ENCODE data around the gene DSC2.

The DSC2 gene

GRCh38 chr18:31066266-31066665 is 36.0 kb downstream of the DSC2 start:
- Histone ChIP-seq H3K27me3 (ENCODE audit: control insufficient read depth, insufficient read depth, low read length) (no peaks in the 10 kb centered on the region), H3K4me3 (ENCODE audit: low read length) (no peak overlapping the region), H3K9me3 (ENCODE audit: control insufficient read depth, insufficient read depth, low read length) (no peaks in the 10 kb centered on the region), H3K36me3 (ENCODE audit: control insufficient read depth, insufficient read depth, low read length) (no peaks in the 10 kb centered on the region), H3K27ac (ENCODE audit: low read length) (no peak overlapping the region), H3K4me1 (ENCODE audit: control insufficient read depth, insufficient read depth, low read length) (no peaks in the 10 kb centered on the region)
- WGBS (ENCODE audit: insufficient coverage, insufficient read length), result no CpG with 5 or more reads among the region's 1 CpG
- DNase-seq (ENCODE audit: low read depth, low spot score), result no peak

GRCh38 chr18:31065036-31065773 is 37.0 kb downstream of the DSC2 start:
- Histone ChIP-seq H3K4me1 (ENCODE audit: control insufficient read depth, insufficient read depth, low read length) (no peaks in the 10 kb centered on the region), H3K27me3 (ENCODE audit: control insufficient read depth, insufficient read depth, low read length) (no peaks in the 10 kb centered on the region), H3K4me3 (ENCODE audit: low read length) (no peak overlapping the region), H3K36me3 (ENCODE audit: control insufficient read depth, insufficient read depth, low read length) (no peaks in the 10 kb centered on the region), H3K9me3 (ENCODE audit: control insufficient read depth, insufficient read depth, low read length) (no peaks in the 10 kb centered on the region), H3K27ac (ENCODE audit: low read length) (no peak overlapping the region)
- WGBS (ENCODE audit: insufficient coverage, insufficient read length), result no CpG with 5 or more reads among the region's 6 CpGs
- no peak for DNase-seq (ENCODE audit: low read depth, low spot score)

- no peak for DNase-seq (ENCODE audit: low read depth, low spot score)
- no CpG with 5 or more reads among the region's 1 CpG for WGBS (ENCODE audit: insufficient coverage, insufficient read length)
Measured at GRCh38 chr18:31064130-31064529, 38.1 kb downstream of the DSC2 start.

GRCh38 chr18:31061945-31062344 is 40.3 kb downstream of the DSC2 start:
- no peak for DNase-seq (ENCODE audit: low read depth, low spot score)
- no peaks in the 10 kb centered on the region for H3K9me3 ChIP-seq (ENCODE audit: control insufficient read depth, insufficient read depth, low read length)
- no peak overlapping the region for H3K4me3 ChIP-seq (ENCODE audit: low read length)
- no peaks in the 10 kb centered on the region for H3K36me3 ChIP-seq (ENCODE audit: control insufficient read depth, insufficient read depth, low read length)
- WGBS (ENCODE audit: insufficient coverage, insufficient read length), result no CpG with 5 or more reads among the region's 4 CpGs
- H3K27ac ChIP-seq (ENCODE audit: low read length), result no peak overlapping the region
- H3K27me3 ChIP-seq (ENCODE audit: control insufficient read depth, insufficient read depth, low read length), result no peaks in the 10 kb centered on the region
- no peaks in the 10 kb centered on the region for H3K4me1 ChIP-seq (ENCODE audit: control insufficient read depth, insufficient read depth, low read length)

More at GRCh38 chr18:31064130-31064529, 38.1 kb downstream of the DSC2 start:
- H3K27ac ChIP-seq (ENCODE audit: low read length), result no peak overlapping the region
- no peaks in the 10 kb centered on the region for H3K4me1 ChIP-seq (ENCODE audit: control insufficient read depth, insufficient read depth, low read length)
- H3K36me3 ChIP-seq (ENCODE audit: control insufficient read depth, insufficient read depth, low read length), result no peaks in the 10 kb centered on the region
- no peaks in the 10 kb centered on the region for H3K27me3 ChIP-seq (ENCODE audit: control insufficient read depth, insufficient read depth, low read length)
- no peak overlapping the region for H3K4me3 ChIP-seq (ENCODE audit: low read length)
- H3K9me3 ChIP-seq (ENCODE audit: control insufficient read depth, insufficient read depth, low read length), result no peaks in the 10 kb centered on the region

GRCh38 chr18:31058897-31059296 is 43.3 kb downstream of the DSC2 start:
- Histone ChIP-seq H3K4me3 (ENCODE audit: low read length) (no peak overlapping the region), H3K27me3 (ENCODE audit: control insufficient read depth, insufficient read depth, low read length) (no peaks in the 10 kb centered on the region), H3K36me3 (ENCODE audit: control insufficient read depth, insufficient read depth, low read length) (no peaks in the 10 kb centered on the region), H3K9me3 (ENCODE audit: control insufficient read depth, insufficient read depth, low read length) (no peaks in the 10 kb centered on the region), H3K4me1 (ENCODE audit: control insufficient read depth, insufficient read depth, low read length) (no peaks in the 10 kb centered on the region), H3K27ac (ENCODE audit: low read length) (no peak overlapping the region)
- DNase-seq (ENCODE audit: low read depth, low spot score), result no peak
- no CpG with 5 or more reads among the region's 3 CpGs for WGBS (ENCODE audit: insufficient coverage, insufficient read length)

GRCh38 chr18:31057917-31058316 is 44.3 kb downstream of the DSC2 start:
- Histone ChIP-seq H3K36me3 (ENCODE audit: control insufficient read depth, insufficient read depth, low read length) (no peaks in the 10 kb centered on the region), H3K27ac (ENCODE audit: low read length) (no peak overlapping the region), H3K9me3 (ENCODE audit: control insufficient read depth, insufficient read depth, low read length) (no peaks in the 10 kb centered on the region), H3K4me1 (ENCODE audit: control insufficient read depth, insufficient read depth, low read length) (no peaks in the 10 kb centered on the region), H3K27me3 (ENCODE audit: control insufficient read depth, insufficient read depth, low read length) (no peaks in the 10 kb centered on the region), H3K4me3 (ENCODE audit: low read length) (no peak overlapping the region)
- DNase-seq (ENCODE audit: low read depth, low spot score), result no peak
- no CpG with 5 or more reads among the region's 4 CpGs for WGBS (ENCODE audit: insufficient coverage, insufficient read length)

GRCh38 chr18:31057051-31057450 is 45.2 kb downstream of the DSC2 start:
- no peaks in the 10 kb centered on the region for H3K36me3 ChIP-seq (ENCODE audit: control insufficient read depth, insufficient read depth, low read length)
- no peak overlapping the region for H3K27ac ChIP-seq (ENCODE audit: low read length)
- no peak overlapping the region for H3K4me3 ChIP-seq (ENCODE audit: low read length)
- no peaks in the 10 kb centered on the region for H3K4me1 ChIP-seq (ENCODE audit: control insufficient read depth, insufficient read depth, low read length)
- H3K9me3 ChIP-seq (ENCODE audit: control insufficient read depth, insufficient read depth, low read length), result no peaks in the 10 kb centered on the region
- no peaks in the 10 kb centered on the region for H3K27me3 ChIP-seq (ENCODE audit: control insufficient read depth, insufficient read depth, low read length)
- whole genome bisulfite sequencing (ENCODE audit: insufficient coverage, insufficient read length), result 100% methylated on average over 2 of the region's 5 CpGs
- no peak for DNase-seq (ENCODE audit: low read depth, low spot score)

GRCh38 chr18:31056296-31056695 is 45.9 kb downstream of the DSC2 start:
- no peaks in the 10 kb centered on the region for H3K4me1 ChIP-seq (ENCODE audit: control insufficient read depth, insufficient read depth, low read length)
- WGBS (ENCODE audit: insufficient coverage, insufficient read length), result no CpG with 5 or more reads among the region's 2 CpGs
- H3K9me3 ChIP-seq (ENCODE audit: control insufficient read depth, insufficient read depth, low read length), result no peaks in the 10 kb centered on the region
- no peak overlapping the region for H3K27ac ChIP-seq (ENCODE audit: low read length)
- no peak overlapping the region for H3K4me3 ChIP-seq (ENCODE audit: low read length)
- H3K27me3 ChIP-seq (ENCODE audit: control insufficient read depth, insufficient read depth, low read length), result no peaks in the 10 kb centered on the region
- DNase-seq (ENCODE audit: low read depth, low spot score), result no peak
- H3K36me3 ChIP-seq (ENCODE audit: control insufficient read depth, insufficient read depth, low read length), result no peaks in the 10 kb centered on the region

- Histone ChIP-seq H3K27ac (ENCODE audit: low read length) (no peak overlapping the region), H3K4me1 (ENCODE audit: control insufficient read depth, insufficient read depth, low read length) (no peaks in the 10 kb centered on the region), H3K9me3 (ENCODE audit: control insufficient read depth, insufficient read depth, low read length) (no peaks in the 10 kb centered on the region), H3K36me3 (ENCODE audit: control insufficient read depth, insufficient read depth, low read length) (no peaks in the 10 kb centered on the region), H3K27me3 (ENCODE audit: control insufficient read depth, insufficient read depth, low read length) (no peaks in the 10 kb centered on the region; the same call in 1 of the 2 replicates), H3K4me3 (ENCODE audit: low read length) (no peak overlapping the region)
- no peak for DNase-seq (ENCODE audit: low read depth, low spot score)
- no CpG with 5 or more reads among the region's 3 CpGs for WGBS (ENCODE audit: insufficient coverage, insufficient read length)
Measured at GRCh38 chr18:31050635-31051034, 51.6 kb downstream of the DSC2 start.

GRCh38 chr18:31049189-31049588 is 53.0 kb downstream of the DSC2 start:
- Histone ChIP-seq H3K36me3 (ENCODE audit: control insufficient read depth, insufficient read depth, low read length) (no peaks in the 10 kb centered on the region), H3K27ac (ENCODE audit: low read length) (no peak overlapping the region), H3K27me3 (ENCODE audit: control insufficient read depth, insufficient read depth, low read length) (peaks cover 2% of the 10 kb centered on the region; the same call in 1 of the 2 replicates), H3K4me3 (ENCODE audit: low read length) (no peak overlapping the region), H3K9me3 (ENCODE audit: control insufficient read depth, insufficient read depth, low read length) (no peaks in the 10 kb centered on the region), H3K4me1 (ENCODE audit: control insufficient read depth, insufficient read depth, low read length) (no peaks in the 10 kb centered on the region)
- no CpG with 5 or more reads among the region's 4 CpGs for WGBS (ENCODE audit: insufficient coverage, insufficient read length)
- no peak for DNase-seq (ENCODE audit: low read depth, low spot score)

- peaks cover 1% of the 10 kb centered on the region; the same call in 1 of the 2 replicates for H3K4me1 ChIP-seq (ENCODE audit: control insufficient read depth, insufficient read depth, low read length)
- peaks cover 12% of the 10 kb centered on the region; the same call in 1 of the 2 replicates for H3K27me3 ChIP-seq (ENCODE audit: control insufficient read depth, insufficient read depth, low read length)
- no peaks in the 10 kb centered on the region for H3K36me3 ChIP-seq (ENCODE audit: control insufficient read depth, insufficient read depth, low read length)
- no peak for DNase-seq (ENCODE audit: low read depth, low spot score)
- no CpG with 5 or more reads among the region's 2 CpGs for whole genome bisulfite sequencing (ENCODE audit: insufficient coverage, insufficient read length)
- no peak overlapping the region for H3K27ac ChIP-seq (ENCODE audit: low read length)
- H3K9me3 ChIP-seq (ENCODE audit: control insufficient read depth, insufficient read depth, low read length), result no peaks in the 10 kb centered on the region
- H3K4me3 ChIP-seq (ENCODE audit: low read length), result no peak overlapping the region
Measured at GRCh38 chr18:31048216-31048615, 54.0 kb downstream of the DSC2 start.

Data from iPS DF 6.9 (cell line).